Activated T-helper 1 cell treated with anti-CD3 and anti-CD28 coated beads, Interleukin-12 subunit alpha, Interleukin-12 subunit beta, Interleukin-2, Interleukin-4 antibody, amounts not matched to agents 30 ng/mL and 10 ng/mL and 1 ng/mL, durations not matched to agents 14 hours and 24 hours and 36 hours (primary cell): ENCODE measurements around the gene YES1. TPM values are rescaled to one million over a fixed set of nuclear protein-coding genes. Genes with fewer than 3 reads are reported as not detected.
"Not testable (repeated sequence)": the region's sequence is repeated elsewhere in the genome, so short reads cannot be mapped to it uniquely, and the experiment has no call there.

Source experiments
- DNase-seq: peaks from one replicate; pipeline ENCODE4 v3.0.0; 2021; ENCODE audit warnings: low spot score
- H3K27ac Mint-ChIP-seq: one replicate; pipeline ENCODE4 v1.8.0; 2021; ENCODE audit warnings: mild to moderate bottlenecking, mixed read lengths
- H3K27me3 Mint-ChIP-seq: one replicate; pipeline ENCODE4 v1.8.0; 2022; ENCODE audit warnings: mild to moderate bottlenecking, moderate library complexity, mixed read lengths; ENCODE audit not compliant: insufficient read depth
- H3K36me3 Mint-ChIP-seq: one replicate; pipeline ENCODE4 v1.8.0; 2021; ENCODE audit warnings: low read depth, mixed read lengths
- H3K4me1 Mint-ChIP-seq: one replicate; pipeline ENCODE4 v1.8.0; 2021; ENCODE audit warnings: low read depth, mixed read lengths
- H3K4me3 Mint-ChIP-seq: one replicate; pipeline ENCODE4 v1.8.0; 2021; ENCODE audit warnings: mild to moderate bottlenecking, moderate library complexity, mixed read lengths
- H3K9me3 Mint-ChIP-seq: one replicate; pipeline ENCODE4 v1.8.0; 2021; ENCODE audit warnings: mixed read lengths
- intact Hi-C: fragments of 100-400 bp; cut with micrococcal nuclease; formaldehyde crosslinking; loops from one replicate; pipeline ENCODE4 v1.15.1; 2024
- total RNA-seq: library from RNA; stranded (reverse); gene quantifications from 2 replicates; pipeline ENCODE4 v1.2.3, GENCODE V29; 2022

YES1 gene
- total RNA-seq, 1 donor from 2014 or later = 18.5 TPM

DNA sequence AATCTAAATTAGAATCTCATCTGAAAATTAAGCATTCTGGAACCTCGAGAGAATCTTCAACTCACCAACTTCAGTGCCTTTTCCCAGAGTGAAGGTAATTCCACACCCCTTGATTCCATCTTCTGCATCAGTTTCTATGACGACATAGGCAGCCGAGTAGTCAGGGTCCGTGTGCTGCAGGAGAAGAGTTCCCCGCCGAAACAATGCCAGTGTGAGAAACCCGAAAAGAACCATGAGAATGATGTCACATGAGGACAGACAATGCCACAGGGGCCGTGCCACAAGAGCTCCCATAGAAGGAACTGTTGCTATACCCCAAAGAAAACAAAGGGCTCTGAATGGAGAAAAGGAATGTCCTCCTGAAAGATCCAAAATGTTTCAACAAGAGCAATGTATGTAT, 105.6 kb downstream of the YES1 start:
- no peak overlapping the region for H3K27ac Mint-ChIP-seq
- no peaks in the 10 kb centered on the region for H3K9me3 Mint-ChIP-seq
- H3K4me1 Mint-ChIP-seq = peaks cover 48% of the 10 kb centered on the region
- DNase-seq = no peak
- intact Hi-C loops = no loop called here
- no peaks in the 10 kb centered on the region for H3K27me3 Mint-ChIP-seq
- peaks cover 38% of the 10 kb centered on the region for H3K36me3 Mint-ChIP-seq
- no peak overlapping the region for H3K4me3 Mint-ChIP-seq

DNA sequence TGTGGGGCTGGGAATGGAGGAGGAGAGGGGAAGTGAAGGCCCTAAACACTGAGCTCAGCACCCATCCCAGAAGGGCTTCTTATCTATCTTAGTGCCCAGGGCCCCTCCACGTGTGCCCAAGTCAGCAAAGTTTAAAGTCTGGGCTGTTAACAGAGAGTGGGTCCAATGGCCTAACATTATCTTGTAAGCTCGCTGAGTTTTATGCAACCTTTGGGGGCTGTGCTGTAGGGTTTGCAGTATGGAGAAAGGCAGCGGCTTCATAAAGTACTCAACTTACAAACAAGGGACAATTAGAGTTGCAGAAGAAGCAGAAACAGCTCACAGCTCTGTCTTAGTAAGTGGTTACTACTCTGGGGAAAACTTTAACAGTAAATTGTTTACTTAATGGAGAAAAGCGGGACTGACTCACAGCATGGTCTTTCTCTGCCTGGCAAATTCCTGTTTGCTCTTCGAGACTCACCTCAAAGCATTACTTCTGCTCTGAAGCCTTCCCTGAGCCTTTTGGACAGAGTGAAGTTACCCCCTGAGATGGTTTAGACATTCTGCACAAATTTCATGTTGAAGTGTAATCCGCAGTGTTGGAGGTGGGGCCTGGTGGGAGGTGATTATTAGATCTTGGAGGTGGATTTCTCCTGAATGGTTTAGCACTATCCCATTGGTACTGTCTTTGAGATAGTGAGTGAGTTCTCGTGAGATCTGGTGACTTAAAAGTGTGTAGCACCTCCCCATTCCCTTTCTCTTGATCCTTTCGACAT, 108.7 kb downstream of the YES1 start:
- Mint-ChIP-seq H3K36me3 (peaks cover 30% of the 10 kb centered on the region), H3K9me3 (no peaks in the 10 kb centered on the region), H3K4me3 (no peak overlapping the region), H3K27ac (peak overlapping the region; percentile 79), H3K27me3 (no peaks in the 10 kb centered on the region), H3K4me1 (peaks cover 21% of the 10 kb centered on the region)
- intact Hi-C loops = loop anchor here (2.0 kb wide), 1 partner anchor 21 kb away; no protein-coding TSS in a partner anchor
- no peak for DNase-seq

GRCh38 chr18:697800-698199, 114.2 kb downstream of the YES1 start:
- DNase-seq = no peak
- H3K4me1 Mint-ChIP-seq = peaks cover 19% of the 10 kb centered on the region
- intact Hi-C loops = no loop called here
- H3K27me3 Mint-ChIP-seq = no peaks in the 10 kb centered on the region
- peaks cover 14% of the 10 kb centered on the region for H3K36me3 Mint-ChIP-seq
- no peaks in the 10 kb centered on the region for H3K9me3 Mint-ChIP-seq
- no peak overlapping the region for H3K4me3 Mint-ChIP-seq
- no peak overlapping the region for H3K27ac Mint-ChIP-seq

GRCh38 chr18:697012-697411, 115.0 kb downstream of the YES1 start:
- Mint-ChIP-seq H3K36me3 (peaks cover 14% of the 10 kb centered on the region), H3K4me3 (no peak overlapping the region), H3K4me1 (peaks cover 18% of the 10 kb centered on the region), H3K9me3 (no peaks in the 10 kb centered on the region), H3K27me3 (no peaks in the 10 kb centered on the region), H3K27ac (no peak overlapping the region)
- intact Hi-C loops = no loop called here
- DNase-seq = no peak

DNA sequence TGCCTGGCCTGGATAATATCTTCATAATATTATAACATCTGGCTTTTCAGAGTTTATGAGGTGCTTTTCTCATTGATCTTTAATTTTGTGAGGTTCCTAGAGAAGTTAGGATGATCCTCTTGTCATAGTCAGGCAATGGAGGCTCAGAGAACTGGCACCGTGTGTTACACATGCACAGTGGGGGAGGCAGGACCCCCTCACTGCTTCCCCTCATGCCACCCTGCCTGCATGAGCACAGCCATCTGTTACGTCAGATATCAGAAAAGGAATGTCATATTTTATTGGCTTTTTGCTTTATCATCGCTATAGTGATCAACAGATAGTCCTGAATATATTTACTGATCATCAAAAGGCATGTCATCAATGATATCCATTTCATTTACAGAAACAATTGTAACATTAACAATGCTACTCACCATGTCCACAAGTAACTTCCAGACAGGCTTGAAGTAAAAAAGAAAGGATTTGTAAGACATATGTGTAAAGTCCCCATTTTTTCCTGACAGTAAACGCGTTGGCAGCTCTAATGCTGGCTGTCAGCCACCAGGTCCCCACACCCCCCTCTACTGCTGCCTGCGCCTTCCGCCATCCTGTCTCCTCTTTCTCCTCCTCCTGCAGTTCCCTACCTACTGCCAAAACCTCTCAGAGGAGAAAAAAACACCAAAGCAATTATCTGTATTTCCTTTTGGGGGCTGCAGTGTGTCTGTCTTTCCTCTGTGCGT, 118.4 kb downstream of the YES1 start:
- Mint-ChIP-seq H3K9me3 (no peaks in the 10 kb centered on the region), H3K27me3 (no peaks in the 10 kb centered on the region), H3K4me1 (peaks cover 18% of the 10 kb centered on the region), H3K36me3 (peaks cover 24% of the 10 kb centered on the region), H3K4me3 (no peak overlapping the region), H3K27ac (no peak overlapping the region)
- no peak for DNase-seq
- intact Hi-C loops = no loop called here

- Mint-ChIP-seq H3K9me3 (no peaks in the 10 kb centered on the region), H3K4me3 (no peak overlapping the region), H3K36me3 (peaks cover 23% of the 10 kb centered on the region), H3K4me1 (peaks cover 15% of the 10 kb centered on the region), H3K27ac (no peak overlapping the region), H3K27me3 (no peaks in the 10 kb centered on the region)
- intact Hi-C loops = no loop called here
- no peak for DNase-seq
Measured at GRCh38 chr18:692824-693223, 119.2 kb downstream of the YES1 start.

GRCh38 chr18:688323-688722, 123.7 kb downstream of the YES1 start:
- Mint-ChIP-seq H3K36me3 (peaks cover 36% of the 10 kb centered on the region), H3K27ac (no peak overlapping the region), H3K27me3 (no peaks in the 10 kb centered on the region), H3K4me1 (peaks cover 13% of the 10 kb centered on the region), H3K4me3 (no peak overlapping the region), H3K9me3 (no peaks in the 10 kb centered on the region)
- no peak for DNase-seq
- intact Hi-C loops = no loop called here

DNA sequence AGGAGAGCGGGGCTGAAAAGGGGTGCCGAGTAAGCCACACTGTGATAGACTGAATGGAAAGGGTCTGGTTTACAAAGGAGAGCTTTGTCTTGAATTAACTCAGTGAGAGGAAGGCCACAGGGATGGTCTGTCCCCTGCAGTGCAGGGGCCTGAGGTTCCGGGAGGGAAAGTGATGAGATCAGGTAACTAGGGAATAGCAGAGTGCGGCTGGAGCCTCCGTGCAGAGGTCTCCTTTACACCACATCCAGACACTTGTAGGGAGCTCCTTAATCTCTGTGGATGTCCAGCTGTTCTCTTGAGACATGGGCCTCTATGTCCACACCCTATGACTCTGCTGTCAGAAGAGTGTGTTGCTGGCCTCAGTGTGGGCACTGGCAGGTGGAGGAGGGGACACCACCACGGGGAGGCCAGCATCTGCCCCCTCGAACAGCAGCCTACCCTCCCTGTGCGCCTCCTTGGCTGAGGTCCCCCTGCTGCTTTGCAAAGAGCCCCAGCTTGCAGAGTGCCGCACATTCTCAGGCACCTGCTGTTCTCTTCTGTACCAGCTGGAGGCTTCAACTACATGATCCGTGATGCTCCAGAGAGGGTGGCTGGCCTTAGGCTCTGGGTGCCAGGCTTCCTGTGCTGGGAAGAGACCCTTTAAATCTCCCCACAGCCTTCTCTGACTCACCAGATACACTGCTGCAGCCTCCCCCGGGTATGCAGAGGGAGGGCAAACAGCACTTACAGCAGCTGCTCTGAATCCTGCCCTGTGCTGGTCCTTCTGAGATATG, 125.5 kb downstream of the YES1 start:
- Mint-ChIP-seq H3K9me3 (no peaks in the 10 kb centered on the region), H3K4me1 (peaks cover 22% of the 10 kb centered on the region), H3K36me3 (peaks cover 47% of the 10 kb centered on the region), H3K27ac (no peak overlapping the region), H3K4me3 (no peak overlapping the region), H3K27me3 (no peaks in the 10 kb centered on the region)
- no peak for DNase-seq
- intact Hi-C loops = no loop called here

- H3K36me3 Mint-ChIP-seq = peaks cover 50% of the 10 kb centered on the region
- peaks cover 25% of the 10 kb centered on the region for H3K4me1 Mint-ChIP-seq
- no peak for DNase-seq
- intact Hi-C loops = no loop called here
- H3K27ac Mint-ChIP-seq = no peak overlapping the region
- no peak overlapping the region for H3K4me3 Mint-ChIP-seq
- no peaks in the 10 kb centered on the region for H3K27me3 Mint-ChIP-seq
- H3K9me3 Mint-ChIP-seq = no peaks in the 10 kb centered on the region
Measured at GRCh38 chr18:685438-685837, 126.6 kb downstream of the YES1 start.

- H3K27ac Mint-ChIP-seq = no peak overlapping the region
- H3K27me3 Mint-ChIP-seq = no peaks in the 10 kb centered on the region
- intact Hi-C loops = loop anchor here (2.0 kb wide), 1 partner anchor 19 kb away; no protein-coding TSS in a partner anchor
- DNase-seq = no peak
- H3K4me1 Mint-ChIP-seq = peaks cover 25% of the 10 kb centered on the region
- H3K9me3 Mint-ChIP-seq = no peaks in the 10 kb centered on the region
- no peak overlapping the region for H3K4me3 Mint-ChIP-seq
- peaks cover 56% of the 10 kb centered on the region for H3K36me3 Mint-ChIP-seq
Measured at GRCh38 chr18:683531-683930, 128.5 kb downstream of the YES1 start.

GRCh38 chr18:682833-683232, 129.2 kb downstream of the YES1 start:
- intact Hi-C loops = loop anchor here (1.0 to 2.0 kb wide), 4 partner anchors 20 to 128 kb away; partner anchors contain the start of gene ENOSF1

DNA sequence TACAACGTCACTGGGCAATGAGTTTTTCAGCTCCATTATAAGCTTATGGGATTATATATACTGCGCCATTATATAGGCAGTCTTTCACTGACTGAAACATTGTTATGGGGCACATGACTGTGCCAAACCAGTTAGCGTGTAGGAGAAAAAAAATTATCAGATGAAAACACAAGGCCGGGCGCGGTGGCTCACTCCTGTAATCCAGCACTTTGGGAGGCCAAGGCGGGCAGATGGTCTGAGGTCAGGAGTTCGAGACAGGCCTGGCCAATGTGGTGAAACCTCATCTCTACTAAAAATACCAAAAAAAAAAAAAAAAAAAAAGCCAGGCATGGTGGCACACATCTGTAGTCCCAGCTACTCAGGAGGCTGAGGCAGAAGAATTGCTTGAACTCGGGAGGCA, 129.6 kb downstream of the YES1 start:
- Mint-ChIP-seq H3K36me3 (peaks cover 55% of the 10 kb centered on the region), H3K4me3 (peak overlapping the region; percentile 30)

More at GRCh38 chr18:682833-683232, 129.2 kb downstream of the YES1 start:
- no peak for DNase-seq
- Mint-ChIP-seq H3K4me1 (peaks cover 25% of the 10 kb centered on the region), H3K36me3 (peaks cover 57% of the 10 kb centered on the region), H3K9me3 (no peaks in the 10 kb centered on the region), H3K4me3 (no peak overlapping the region), H3K27me3 (no peaks in the 10 kb centered on the region), H3K27ac (peak overlapping the region; percentile 44)

More for the DNA sequence above, 129.6 kb downstream of the YES1 start:
- H3K27ac Mint-ChIP-seq = peak overlapping the region; percentile 87
- intact Hi-C loops = loop anchor here (1.0 to 2.0 kb wide), 4 partner anchors 20 to 129 kb away; partner anchors contain the start of gene ENOSF1
- not testable (repeated sequence) for H3K9me3 Mint-ChIP-seq, H3K27me3 Mint-ChIP-seq, DNase-seq
- H3K4me1 Mint-ChIP-seq = peaks cover 25% of the 10 kb centered on the region
